ENCODE results near the gene ATP6V0C. TPM values are rescaled to one million over a fixed set of nuclear protein-coding genes. Genes with fewer than 3 reads are reported as not detected.
"Not testable (repeated sequence)": the region's sequence is repeated elsewhere in the genome, so short reads cannot be mapped to it uniquely, and the experiment has no call there.

ATP6V0C gene
- total RNA-seq, 1 experiment from 2014 or later = 173 TPM

GRCh38 chr16:2477327-2477726 lies 36.4 kb upstream of the ATP6V0C start:
- H3K4me3 Mint-ChIP-seq (ENCODE audit: unreplicated experiment) = no peak overlapping the region
- CTCF ChIA-PET = interaction anchor here (0.5 to 1.0 kb wide), 3 partner anchors 11 to 54 kb away, joined by 3 to 5 read pairs (median 4); no protein-coding TSS in a partner anchor
- intact Hi-C loops (cut with micrococcal nuclease) = no loop called here
- no peak for TF ChIP-seq CTCF (IDR thresholded peaks at IDR 0.05; ENCODE audit: unreplicated experiment)
- H3K27ac Mint-ChIP-seq (ENCODE audit: low read depth, unreplicated experiment) = no peak overlapping the region
- no TSS peak for BruUV-seq (replicated peaks)
- H3K9me3 Mint-ChIP-seq (ENCODE audit: unreplicated experiment) = no peaks in the 10 kb centered on the region
- DNase-seq (ENCODE audit: unreplicated experiment) = no peak
- peaks cover 10% of the 10 kb centered on the region for H3K36me3 Mint-ChIP-seq (ENCODE audit: insufficient read depth, unreplicated experiment)
- H3K27me3 Mint-ChIP-seq (ENCODE audit: insufficient read depth, unreplicated experiment) = no peaks in the 10 kb centered on the region
- H3K4me1 Mint-ChIP-seq (ENCODE audit: insufficient read depth, unreplicated experiment) = peaks cover 16% of the 10 kb centered on the region
- POLR2A ChIA-PET = interaction anchor here (0.7 to 1.1 kb wide), 3 partner anchors 12 to 272 kb away, joined by 3 read pairs; partner anchors contain the start of genes MLST8 and TEDC2

GRCh38 chr16:2478279-2478678 lies 35.5 kb upstream of the ATP6V0C start:
- no peak overlapping the region for H3K27ac Mint-ChIP-seq (ENCODE audit: low read depth, unreplicated experiment)
- intact Hi-C loops (cut with micrococcal nuclease) = no loop called here
- peaks cover 10% of the 10 kb centered on the region for H3K36me3 Mint-ChIP-seq (ENCODE audit: insufficient read depth, unreplicated experiment)
- H3K4me1 Mint-ChIP-seq (ENCODE audit: insufficient read depth, unreplicated experiment) = peaks cover 13% of the 10 kb centered on the region
- DNase-seq (ENCODE audit: unreplicated experiment) = no peak
- H3K4me3 Mint-ChIP-seq (ENCODE audit: unreplicated experiment) = no peak overlapping the region
- BruUV-seq (replicated peaks) = no TSS peak
- TF ChIP-seq CTCF (IDR thresholded peaks at IDR 0.05; ENCODE audit: unreplicated experiment) = no peak
- H3K27me3 Mint-ChIP-seq (ENCODE audit: insufficient read depth, unreplicated experiment) = no peaks in the 10 kb centered on the region
- POLR2A ChIA-PET = interaction anchor here (0.6 to 1.1 kb wide), 3 partner anchors 18 to 273 kb away, joined by 3 to 4 read pairs (median 3); partner anchors contain the start of genes MLST8 and TEDC2
- no peaks in the 10 kb centered on the region for H3K9me3 Mint-ChIP-seq (ENCODE audit: unreplicated experiment)
- CTCF ChIA-PET = interaction anchor here (0.5 to 1.0 kb wide), 5 partner anchors 20 to 116 kb away, joined by 3 to 5 read pairs (median 3); no protein-coding TSS in a partner anchor

DNA sequence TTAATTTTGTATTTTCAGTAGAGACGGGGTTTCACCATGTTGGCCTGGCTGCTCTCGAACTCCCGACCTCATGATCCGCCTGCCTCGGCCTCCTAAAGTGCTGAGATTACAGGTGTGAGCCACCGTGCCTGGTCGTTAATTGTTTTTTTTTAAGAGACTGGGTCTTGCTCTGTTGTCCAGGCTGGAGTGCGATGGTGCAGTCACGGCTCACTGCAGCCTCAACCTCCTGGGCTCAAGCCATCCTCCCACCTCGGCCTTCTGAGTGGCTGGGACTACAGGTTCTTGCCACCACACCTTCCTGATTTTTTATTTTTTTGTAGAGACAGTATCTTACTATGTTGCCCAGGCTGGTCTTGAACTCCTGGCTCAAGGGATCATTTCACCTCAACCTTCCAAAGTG lies 33.8 kb upstream of the ATP6V0C start:
- BruUV-seq (replicated peaks); H3K27me3 Mint-ChIP-seq (ENCODE audit: insufficient read depth, unreplicated experiment); H3K9me3 Mint-ChIP-seq (ENCODE audit: unreplicated experiment); CTCF ChIA-PET; intact Hi-C loops (cut with micrococcal nuclease); POLR2A ChIA-PET; H3K27ac Mint-ChIP-seq (ENCODE audit: low read depth, unreplicated experiment); DNase-seq (ENCODE audit: unreplicated experiment); H3K4me3 Mint-ChIP-seq (ENCODE audit: unreplicated experiment): not testable (repeated sequence)
- Mint-ChIP-seq H3K4me1 (ENCODE audit: insufficient read depth, unreplicated experiment) (peaks cover 12% of the 10 kb centered on the region), H3K36me3 (ENCODE audit: insufficient read depth, unreplicated experiment) (peaks cover 10% of the 10 kb centered on the region)

- no TSS peak for BruUV-seq (replicated peaks)
- DNase-seq (ENCODE audit: unreplicated experiment) = no peak
- H3K4me1 Mint-ChIP-seq (ENCODE audit: insufficient read depth, unreplicated experiment) = peaks cover 12% of the 10 kb centered on the region
- peaks cover 10% of the 10 kb centered on the region for H3K36me3 Mint-ChIP-seq (ENCODE audit: insufficient read depth, unreplicated experiment)
- TF ChIP-seq CTCF (IDR thresholded peaks at IDR 0.05; ENCODE audit: unreplicated experiment) = no peak
- no peaks in the 10 kb centered on the region for H3K9me3 Mint-ChIP-seq (ENCODE audit: unreplicated experiment)
- no peak overlapping the region for H3K4me3 Mint-ChIP-seq (ENCODE audit: unreplicated experiment)
- H3K27me3 Mint-ChIP-seq (ENCODE audit: insufficient read depth, unreplicated experiment) = no peaks in the 10 kb centered on the region
- H3K27ac Mint-ChIP-seq (ENCODE audit: low read depth, unreplicated experiment) = no peak overlapping the region
- ChIA-PET CTCF (interaction anchor here (0.9 to 2.0 kb wide), 2 partner anchors 20 to 286 kb away, joined by 3 to 11 read pairs; no protein-coding TSS in a partner anchor), POLR2A (no interaction called here)
- intact Hi-C loops (cut with micrococcal nuclease) = no loop called here
These were observed 32.8 kb upstream of the ATP6V0C start for GRCh38 chr16:2480948-2481347.
